Measurements from ENCODE around the gene CMC2.

CMC2 gene

GRCh38 chr16:80969114-80969484 is 37.6 kb downstream of the CMC2 start:
- CTCF ChIA-PET, result no interaction called here
- H3K27ac ChIP-seq (ENCODE audit: insufficient read depth in 1 of 2, low read depth in 1 of 2, low read length in 2 of 2, poor library complexity in 1 of 2, severe bottlenecking in 2 of 2), result no peak overlapping the region

GRCh38 chr16:80968386-80969113 is 38.1 kb downstream of the CMC2 start:
- 83% methylated on average over 3 of the region's 4 CpGs for WGBS (ENCODE audit: insufficient coverage)
- peaks cover 0 to 8% (median 3%) of the 10 kb centered on the region in 4 experiments for H3K36me3 ChIP-seq (ENCODE audit: control insufficient read depth in 4 of 4, insufficient read depth in 4 of 4, low read length in 3 of 4)
- H3K27me3 ChIP-seq (replicated peaks in 2 of 5; ENCODE audit: control insufficient read depth in 4 of 5, insufficient read depth in 5 of 5, low read length in 4 of 5), result no peaks in the 10 kb centered on the region
- H3K9me3 ChIP-seq (ENCODE audit: control extremely low read depth in 1 of 5, control insufficient read depth in 4 of 5, insufficient read depth in 2 of 5, low read depth in 1 of 5, low read length in 4 of 5), result no peaks in the 10 kb centered on the region
- ChIA-PET CTCF (interaction anchor here (0.6 kb wide), 1 partner anchor 8 kb away, joined by 3 read pairs; no protein-coding TSS in a partner anchor), POLR2A (no interaction called here)
- DNase-seq, result no peak
- H3K4me1 ChIP-seq (ENCODE audit: control extremely low read depth in 1 of 4, control insufficient read depth in 4 of 4, insufficient read depth in 4 of 4, low read length in 3 of 4), result peaks cover 0 to 21% (median 6%) of the 10 kb centered on the region in 4 experiments
- no peak overlapping the region for H3K27ac ChIP-seq (ENCODE audit: insufficient read depth in 1 of 2, low read depth in 1 of 2, low read length in 2 of 2, poor library complexity in 1 of 2, severe bottlenecking in 2 of 2)
- H3K4me3 ChIP-seq (ENCODE audit: control insufficient read depth in 1 of 7, extremely low read depth in 1 of 7, insufficient read depth in 4 of 7, low read depth in 2 of 7, low read length in 6 of 7), result no peak overlapping the region

More at GRCh38 chr16:80969114-80969484, 37.6 kb downstream of the CMC2 start:
- H3K27me3 ChIP-seq (replicated peaks in 2 of 5; ENCODE audit: control insufficient read depth in 4 of 5, insufficient read depth in 5 of 5, low read length in 4 of 5), result no peaks in the 10 kb centered on the region
- DNase-seq, result no peak
- H3K36me3 ChIP-seq (ENCODE audit: control insufficient read depth in 4 of 4, insufficient read depth in 4 of 4, low read length in 3 of 4), result peaks cover 0 to 13% (median 3%) of the 10 kb centered on the region in 4 experiments
- H3K9me3 ChIP-seq (ENCODE audit: control extremely low read depth in 1 of 5, control insufficient read depth in 4 of 5, insufficient read depth in 2 of 5, low read depth in 1 of 5, low read length in 4 of 5), result no peaks in the 10 kb centered on the region
- H3K4me3 ChIP-seq (ENCODE audit: control insufficient read depth in 1 of 7, extremely low read depth in 1 of 7, insufficient read depth in 4 of 7, low read depth in 2 of 7, low read length in 6 of 7), result no peak overlapping the region
- H3K4me1 ChIP-seq (ENCODE audit: control extremely low read depth in 1 of 4, control insufficient read depth in 4 of 4, insufficient read depth in 4 of 4, low read length in 3 of 4), result peaks cover 0 to 26% (median 7%) of the 10 kb centered on the region in 4 experiments
- 100% methylated on average over 3 of the region's 3 CpGs for WGBS (ENCODE audit: insufficient coverage)
- POLR2A ChIA-PET, result no interaction called here

DNA sequence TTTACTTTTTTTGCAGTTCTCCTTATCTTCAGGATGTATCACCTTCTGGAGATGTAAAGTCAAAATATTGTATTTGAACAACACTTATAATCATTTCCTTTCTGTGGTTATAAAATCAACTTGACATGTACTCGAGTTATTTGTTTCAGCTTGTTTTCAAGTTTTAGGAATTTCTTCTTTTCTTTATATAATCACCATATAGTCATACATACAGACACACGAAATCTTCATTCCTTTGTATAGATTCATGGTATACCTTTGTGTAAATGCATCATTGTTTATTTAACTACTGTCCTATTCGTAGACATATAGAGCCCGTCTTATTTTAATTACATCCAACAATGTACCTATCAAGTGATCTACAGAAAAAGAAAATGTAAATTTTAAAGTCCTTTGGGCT is 40.1 kb downstream of the CMC2 start:
- no CpG with 5 or more reads among the region's 4 CpGs for WGBS (ENCODE audit: insufficient coverage)
- H3K27me3 ChIP-seq (replicated peaks in 2 of 5; ENCODE audit: control insufficient read depth in 4 of 5, insufficient read depth in 5 of 5, low read length in 4 of 5), result no peaks in the 10 kb centered on the region
- H3K9me3 ChIP-seq (ENCODE audit: control extremely low read depth in 1 of 5, control insufficient read depth in 4 of 5, insufficient read depth in 2 of 5, low read depth in 1 of 5, low read length in 4 of 5), result no peaks in the 10 kb centered on the region
- no peak overlapping the region for H3K4me3 ChIP-seq (ENCODE audit: control insufficient read depth in 1 of 7, extremely low read depth in 1 of 7, insufficient read depth in 4 of 7, low read depth in 2 of 7, low read length in 6 of 7)
- DNase-seq, result no peak
- CTCF ChIA-PET, result interaction anchor here (1.9 kb wide), 1 partner anchor 27 kb away, joined by 4 read pairs; no protein-coding TSS in a partner anchor
- H3K36me3 ChIP-seq (ENCODE audit: control insufficient read depth in 4 of 4, insufficient read depth in 4 of 4, low read length in 3 of 4), result peaks cover 0 to 4% (median 2%) of the 10 kb centered on the region in 4 experiments
- H3K4me1 ChIP-seq (ENCODE audit: control extremely low read depth in 1 of 4, control insufficient read depth in 4 of 4, insufficient read depth in 4 of 4, low read length in 3 of 4), result peaks cover 0 to 3% (median 0%) of the 10 kb centered on the region in 4 experiments
- no peak overlapping the region for H3K27ac ChIP-seq (ENCODE audit: insufficient read depth in 1 of 2, low read depth in 1 of 2, low read length in 2 of 2, poor library complexity in 1 of 2, severe bottlenecking in 2 of 2)
- POLR2A ChIA-PET, result no interaction called here

GRCh38 chr16:80964351-80964750 is 42.3 kb downstream of the CMC2 start:
- H3K27me3 ChIP-seq (replicated peaks in 2 of 5; ENCODE audit: control insufficient read depth in 4 of 5, insufficient read depth in 5 of 5, low read length in 4 of 5), result no peaks in the 10 kb centered on the region
- no peak overlapping the region for H3K27ac ChIP-seq (ENCODE audit: insufficient read depth in 1 of 2, low read depth in 1 of 2, low read length in 2 of 2, poor library complexity in 1 of 2, severe bottlenecking in 2 of 2)
- POLR2A ChIA-PET, result no interaction called here
- 75% methylated on average over 2 of the region's 2 CpGs for WGBS (ENCODE audit: insufficient coverage)
- no peak for DNase-seq
- peaks cover 0 to 2% (median 0%) of the 10 kb centered on the region in 4 experiments for H3K4me1 ChIP-seq (ENCODE audit: control extremely low read depth in 1 of 4, control insufficient read depth in 4 of 4, insufficient read depth in 4 of 4, low read length in 3 of 4)
- H3K4me3 ChIP-seq (ENCODE audit: control insufficient read depth in 1 of 7, extremely low read depth in 1 of 7, insufficient read depth in 4 of 7, low read depth in 2 of 7, low read length in 6 of 7), result no peak overlapping the region
- peaks cover 0 to 20% (median 3%) of the 10 kb centered on the region in 5 experiments for H3K9me3 ChIP-seq (ENCODE audit: control extremely low read depth in 1 of 5, control insufficient read depth in 4 of 5, insufficient read depth in 2 of 5, low read depth in 1 of 5, low read length in 4 of 5)
- CTCF ChIA-PET, result no interaction called here
- H3K36me3 ChIP-seq (ENCODE audit: control insufficient read depth in 4 of 4, insufficient read depth in 4 of 4, low read length in 3 of 4), result peaks cover 0 to 3% (median 0%) of the 10 kb centered on the region in 4 experiments

DNA sequence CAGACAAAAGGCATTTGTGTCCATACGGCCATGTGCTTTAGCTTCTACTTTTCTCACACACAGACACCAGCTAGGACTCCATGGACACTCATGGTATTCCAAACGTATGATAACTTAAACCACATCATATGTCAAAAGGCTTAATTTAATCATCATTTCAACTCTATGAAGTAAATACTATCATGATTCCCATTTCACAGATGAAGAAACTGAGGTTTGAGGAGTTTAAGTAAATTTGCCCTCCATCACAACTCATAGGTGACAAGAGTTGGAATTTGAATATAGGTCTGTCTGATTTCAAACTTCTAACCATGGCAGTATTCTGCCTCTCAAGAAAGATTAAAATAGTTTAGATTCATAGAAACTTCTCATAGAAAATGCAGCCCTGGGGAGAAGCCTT is 43.8 kb downstream of the CMC2 start:
- ChIA-PET CTCF (no interaction called here), POLR2A (no interaction called here)
- H3K36me3 ChIP-seq (ENCODE audit: control insufficient read depth in 4 of 4, insufficient read depth in 4 of 4, low read length in 3 of 4), result no peaks in the 10 kb centered on the region
- no peaks in the 10 kb centered on the region for H3K27me3 ChIP-seq (replicated peaks in 2 of 5; ENCODE audit: control insufficient read depth in 4 of 5, insufficient read depth in 5 of 5, low read length in 4 of 5)
- peaks cover 0 to 33% (median 6%) of the 10 kb centered on the region in 5 experiments for H3K9me3 ChIP-seq (ENCODE audit: control extremely low read depth in 1 of 5, control insufficient read depth in 4 of 5, insufficient read depth in 2 of 5, low read depth in 1 of 5, low read length in 4 of 5)
- DNase-seq, result no peak
- H3K27ac ChIP-seq (ENCODE audit: insufficient read depth in 1 of 2, low read depth in 1 of 2, low read length in 2 of 2, poor library complexity in 1 of 2, severe bottlenecking in 2 of 2), result no peak overlapping the region
- H3K4me3 ChIP-seq (ENCODE audit: control insufficient read depth in 1 of 7, extremely low read depth in 1 of 7, insufficient read depth in 4 of 7, low read depth in 2 of 7, low read length in 6 of 7), result no peak overlapping the region
- 57% methylated on average over 1 of the region's 2 CpGs for WGBS (ENCODE audit: insufficient coverage)
- peaks cover 0 to 2% (median 0%) of the 10 kb centered on the region in 4 experiments for H3K4me1 ChIP-seq (ENCODE audit: control extremely low read depth in 1 of 4, control insufficient read depth in 4 of 4, insufficient read depth in 4 of 4, low read length in 3 of 4)

GRCh38 chr16:80958284-80958683 is 48.4 kb downstream of the CMC2 start:
- POLR2A ChIA-PET, result no interaction called here
- Histone ChIP-seq H3K27me3 (replicated peaks in 2 of 5; ENCODE audit: control insufficient read depth in 4 of 5, insufficient read depth in 5 of 5, low read length in 4 of 5) (no peaks in the 10 kb centered on the region), H3K27ac (ENCODE audit: insufficient read depth in 1 of 2, low read depth in 1 of 2, low read length in 2 of 2, poor library complexity in 1 of 2, severe bottlenecking in 2 of 2) (no peak overlapping the region), H3K9me3 (ENCODE audit: control extremely low read depth in 1 of 5, control insufficient read depth in 4 of 5, insufficient read depth in 2 of 5, low read depth in 1 of 5, low read length in 4 of 5) (peaks cover 3 to 40% (median 6%) of the 10 kb centered on the region in 5 experiments), H3K4me3 (ENCODE audit: control insufficient read depth in 1 of 7, extremely low read depth in 1 of 7, insufficient read depth in 4 of 7, low read depth in 2 of 7, low read length in 6 of 7) (no peak overlapping the region), H3K4me1 (ENCODE audit: control extremely low read depth in 1 of 4, control insufficient read depth in 4 of 4, insufficient read depth in 4 of 4, low read length in 3 of 4) (no peaks in the 10 kb centered on the region), H3K36me3 (ENCODE audit: control insufficient read depth in 4 of 4, insufficient read depth in 4 of 4, low read length in 3 of 4) (no peaks in the 10 kb centered on the region)
- DNase-seq, result no peak
- CTCF ChIA-PET, result interaction anchor here (1.5 kb wide), 1 partner anchor 34 kb away, joined by 4 read pairs; no protein-coding TSS in a partner anchor

GRCh38 chr16:80954985-80955384 is 51.7 kb downstream of the CMC2 start:
- Histone ChIP-seq H3K9me3 (ENCODE audit: control extremely low read depth in 1 of 5, control insufficient read depth in 4 of 5, insufficient read depth in 2 of 5, low read depth in 1 of 5, low read length in 4 of 5) (peaks cover 0 to 28% (median 4%) of the 10 kb centered on the region in 5 experiments), H3K27ac (ENCODE audit: insufficient read depth in 1 of 2, low read depth in 1 of 2, low read length in 2 of 2, poor library complexity in 1 of 2, severe bottlenecking in 2 of 2) (no peak overlapping the region), H3K4me3 (ENCODE audit: control insufficient read depth in 1 of 7, extremely low read depth in 1 of 7, insufficient read depth in 4 of 7, low read depth in 2 of 7, low read length in 6 of 7) (no peak overlapping the region), H3K36me3 (ENCODE audit: control insufficient read depth in 4 of 4, insufficient read depth in 4 of 4, low read length in 3 of 4) (no peaks in the 10 kb centered on the region), H3K27me3 (replicated peaks in 2 of 5; ENCODE audit: control insufficient read depth in 4 of 5, insufficient read depth in 5 of 5, low read length in 4 of 5) (no peaks in the 10 kb centered on the region), H3K4me1 (ENCODE audit: control extremely low read depth in 1 of 4, control insufficient read depth in 4 of 4, insufficient read depth in 4 of 4, low read length in 3 of 4) (no peaks in the 10 kb centered on the region)
- DNase-seq, result no peak
- POLR2A ChIA-PET, result no interaction called here
- CTCF ChIA-PET, result no interaction called here
- 89% methylated on average over 3 of the region's 5 CpGs for WGBS (ENCODE audit: insufficient coverage)

All from common myeloid progenitor, CD34-positive (primary cell).